Endothelial cell of umbilical vein (primary cell): ENCODE measurements around the gene CSNK1G1. TPM values are rescaled to one million over a fixed set of nuclear protein-coding genes. Genes with fewer than 3 reads are reported as not detected.

Source experiments
- BruUV-seq: library from RNA; stranded (reverse); fragments of 400-500 nt; replicated peaks from 2 replicates; lab custom pipeline; 2021; lab: Mats Ljungman, UMichigan
- CTCF ChIA-PET: fragments of 300-600, 350-600 bp; sonication (Branson Sonifier 250); formaldehyde crosslinking; loops from one replicate; lab custom pipeline; 2021; ENCODE audit warnings: antibody characterized with exemption, inconsistent platforms; lab: Charles Lee
- POLR2A ChIA-PET: fragments of 300-600, 350-600 bp; sonication (Branson Sonifier 250); formaldehyde crosslinking; loops from one replicate; lab custom pipeline; 2021; ENCODE audit warnings: antibody characterized with exemption, inconsistent platforms; lab: Charles Lee
- DNase-seq: peaks from one replicate; pipeline ENCODE4 v3.0.0-alpha.2; 2011; ENCODE audit warnings: low read depth, low spot score
- FAIRE-seq: peaks from 2 replicates; lab custom pipeline; 2011; peaks lifted over from hg19 to GRCh38; lab: Jason Lieb, UNC
- H2AFZ ChIP-seq: 2 replicates; pipeline ENCODE4 v1.6.0; 2012; ENCODE audit warnings: low read depth, low read length, control low read depth, inconsistent platforms
- H3K27ac ChIP-seq: 2 replicates; pipeline ENCODE4 v1.5.1; 2011; ENCODE audit warnings: low read depth, mild to moderate bottlenecking, control low read depth, low read length, moderate library complexity; ENCODE audit not compliant: insufficient read depth
- H3K27me3 ChIP-seq, 2 experiments: 2 replicates each; pipeline versions ENCODE4 v1.6.0 to v1.6.1; 2011; ENCODE audit warnings: low read length in 2 of 2, mixed read lengths in 1 of 2; ENCODE audit not compliant: control insufficient read depth in 2 of 2, insufficient read depth in 2 of 2
- H3K36me3 ChIP-seq, 2 experiments: 2 replicates in 1 of 2; 3 replicates in 1 of 2; pipeline ENCODE4 v1.5.1; 2011; ENCODE audit warnings: low read length in 2 of 2, mild to moderate bottlenecking in 1 of 2, moderate library complexity in 1 of 2; ENCODE audit not compliant: control insufficient read depth in 2 of 2, insufficient read depth in 2 of 2; ENCODE audit errors: extremely low read depth in 1 of 2
- H3K4me1 ChIP-seq: 3 replicates; pipeline ENCODE4 v1.5.1; 2011; ENCODE audit warnings: mild to moderate bottlenecking, low read length; ENCODE audit not compliant: control insufficient read depth, insufficient read depth; ENCODE audit errors: extremely low read depth
- H3K4me2 ChIP-seq: 2 replicates; pipeline ENCODE4 v1.6.1; 2011; ENCODE audit warnings: low read length, control low read depth, mixed read lengths; ENCODE audit not compliant: insufficient read depth
- H3K4me3 ChIP-seq, 3 experiments: fragments of 200-600 bp in 1 of 3; sonication (generic), shearing (Covaris generic) in 1 of 3; replicated peaks in 1 of 3; 2 replicates each; pipeline ENCODE4 v1.5.1; 2011 to 2016; ENCODE audit warnings: control low read depth in 3 of 3, low read length in 3 of 3, mild to moderate bottlenecking in 2 of 3, inconsistent platforms in 1 of 3, low read depth in 1 of 3, moderate library complexity in 1 of 3; ENCODE audit not compliant: insufficient read depth in 1 of 3
- H3K79me2 ChIP-seq: 2 replicates; pipeline ENCODE4 v1.6.0; 2012; ENCODE audit warnings: low read length, inconsistent platforms; ENCODE audit not compliant: control insufficient read depth, insufficient read depth
- H3K9ac ChIP-seq: replicated peaks from 2 replicates; pipeline ENCODE3; 2011; ENCODE audit warnings: low read length, control low read depth; ENCODE audit not compliant: insufficient read depth; ENCODE audit errors: extremely low read depth
- H3K9me1 ChIP-seq: replicated peaks from 3 replicates; pipeline ENCODE4 v1.6.0; 2011; ENCODE audit warnings: mild to moderate bottlenecking, low read length; ENCODE audit not compliant: control insufficient read depth, insufficient read depth; ENCODE audit errors: extremely low read depth
- H3K9me3 ChIP-seq: replicated peaks from 2 replicates; pipeline ENCODE4 v1.5.1; 2012; ENCODE audit warnings: low read length, inconsistent platforms; ENCODE audit not compliant: control insufficient read depth, insufficient read depth
- H4K20me1 ChIP-seq: replicated peaks from 2 replicates; pipeline ENCODE3; 2011; ENCODE audit warnings: mild to moderate bottlenecking, low read length; ENCODE audit not compliant: control insufficient read depth, insufficient read depth; ENCODE audit errors: extremely low read depth
- EZH2 ChIP-seq: IDR thresholded peaks from 2 replicates; pipeline ENCODE4 v1.6.1; 2012; ENCODE audit warnings: borderline replicate concordance, low read depth, mild to moderate bottlenecking, moderate library complexity, low read length, inconsistent platforms; ENCODE audit not compliant: severe bottlenecking
- GATA2 ChIP-seq: IDR thresholded peaks from 2 replicates; pipeline ENCODE4 v1.7.0; 2011; ENCODE audit warnings: low read depth, mild to moderate bottlenecking, moderate library complexity, mixed read lengths, low read length; ENCODE audit not compliant: insufficient read length, insufficient read depth
- MYC ChIP-seq: IDR thresholded peaks from one replicate; pipeline ENCODE4 v1.6.1; 2011; ENCODE audit warnings: mild to moderate bottlenecking, low read depth, low read length
- POLR2AphosphoS5 ChIP-seq: IDR thresholded peaks from 2 replicates; pipeline ENCODE4 v1.6.1; 2012; ENCODE audit warnings: low read depth, mild to moderate bottlenecking, control low read depth, low read length, moderate library complexity; ENCODE audit not compliant: insufficient read depth
- dilution Hi-C: fragments of 300-500 bp; cut with MboI; formaldehyde crosslinking; loops from one replicate; pipeline ENCODE4 v1.15.0; 2019; ENCODE audit warnings: low sequenced_read_pairs; ENCODE audit not compliant: extremely low pct_ligation_motif_present
- intact Hi-C: fragments of 100-400 bp; cut with micrococcal nuclease; formaldehyde crosslinking; loops from one replicate; pipeline ENCODE4 v1.10.0; 2022
- polyA plus RNA-seq, 4 experiments: library from polyadenylated mRNA; depleted of rRNA in 3 of 4; stranded (reverse) in 3 of 4; unstranded in 1 of 4; fragments of >200 nt; gene quantifications; 2 replicates each; pipeline versions ENCODE4 v1.2.1 to v1.2.3, GENCODE V29; 2011 to 2012; ENCODE audit warnings: missing spikeins in 1 of 4
- total RNA-seq: library from RNA; stranded (reverse); gene quantifications from 2 replicates; pipeline ENCODE4 v1.2.3, GENCODE V29; 2021
- TF ChIP-seq, protein P1 (sequence below), 2 donors: IDR thresholded peaks; 1 replicate in 1 of 2; 2 replicates in 1 of 2; pipeline ENCODE4 v1.5.1; 2011; ENCODE audit warnings: low read length in 2 of 2, mild to moderate bottlenecking in 2 of 2, moderate library complexity in 2 of 2, control low read depth in 1 of 2, inconsistent platforms in 1 of 2, low read depth in 1 of 2; ENCODE audit not compliant: insufficient read depth in 1 of 2; ENCODE audit errors: extremely low read depth in 1 of 2

The CSNK1G1 gene
- total and polyA plus RNA-seq, 2 donors (not counting 3 experiments of a cell fraction or from before 2014, with no cell fraction given), result 9.0 to 31.7 TPM

DNA sequence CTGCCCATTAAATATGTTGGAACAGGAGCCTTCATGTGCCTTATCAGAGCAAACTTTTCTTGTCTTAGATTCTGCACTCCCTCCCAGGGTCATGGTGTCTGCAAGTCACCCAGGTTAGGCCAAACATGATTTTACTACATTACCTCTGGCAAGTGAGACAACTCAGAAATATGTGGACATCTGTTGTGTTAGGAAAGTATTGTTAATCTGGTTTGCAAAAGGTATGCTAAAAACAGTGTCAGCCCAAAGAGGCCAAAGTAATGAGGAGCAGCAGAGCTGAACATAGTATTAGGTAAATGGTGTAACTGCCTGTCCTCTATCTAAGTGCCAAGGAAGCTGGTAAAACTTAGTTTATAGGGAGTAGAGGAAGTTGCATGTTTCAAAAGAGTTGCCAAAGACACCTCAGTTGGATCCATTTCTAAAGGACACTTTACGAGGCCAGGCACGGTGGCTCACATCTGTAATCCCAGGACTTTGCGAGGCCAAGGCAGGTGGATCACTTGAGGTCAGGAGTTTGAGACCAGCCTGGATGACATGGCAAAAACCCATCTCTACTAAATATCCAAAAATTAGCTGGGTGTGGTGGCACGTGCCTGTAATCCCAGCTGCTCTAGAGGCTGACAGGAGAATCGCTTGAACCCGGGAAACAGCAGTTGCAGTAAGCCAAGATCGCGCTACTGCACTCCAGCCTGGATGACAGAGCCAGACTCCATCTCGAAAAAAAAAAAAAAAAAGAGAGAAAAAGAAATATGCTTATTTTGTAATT, 170.6 kb downstream of the CSNK1G1 start:
- POLR2A ChIA-PET, result interaction anchor here (0.7 kb wide), 1 partner anchor 158 kb away, joined by 4 read pairs; no protein-coding TSS in a partner anchor
- DNase-seq (no peak), FAIRE-seq (no peak)
- no TSS peak for BruUV-seq
- Histone ChIP-seq H3K79me2 (no peaks in the 10 kb centered on the region), H3K4me1 (no peaks in the 10 kb centered on the region), H3K36me3 (peaks cover 0 to 3% of the 10 kb centered on the region in 2 experiments), H3K4me3 (no peak overlapping the region), H3K9ac (no peak overlapping the region), H3K27me3 (no peaks in the 10 kb centered on the region), H3K27ac (no peak overlapping the region), H3K9me3 (no peaks in the 10 kb centered on the region), H2AFZ (no peak overlapping the region), H4K20me1 (no peaks in the 10 kb centered on the region), H3K9me1 (no peaks in the 10 kb centered on the region), H3K4me2 (no peak overlapping the region)
- CTCF ChIA-PET, result interaction anchor here (0.5 to 1.2 kb wide), 4 partner anchors 10 to 171 kb away, joined by 3 read pairs; partner anchors contain the start of gene CSNK1G1
- no peak for TF ChIP-seq GATA2
- no peak for TF ChIP-seq MYC
- TF ChIP-seq, protein P1, sequence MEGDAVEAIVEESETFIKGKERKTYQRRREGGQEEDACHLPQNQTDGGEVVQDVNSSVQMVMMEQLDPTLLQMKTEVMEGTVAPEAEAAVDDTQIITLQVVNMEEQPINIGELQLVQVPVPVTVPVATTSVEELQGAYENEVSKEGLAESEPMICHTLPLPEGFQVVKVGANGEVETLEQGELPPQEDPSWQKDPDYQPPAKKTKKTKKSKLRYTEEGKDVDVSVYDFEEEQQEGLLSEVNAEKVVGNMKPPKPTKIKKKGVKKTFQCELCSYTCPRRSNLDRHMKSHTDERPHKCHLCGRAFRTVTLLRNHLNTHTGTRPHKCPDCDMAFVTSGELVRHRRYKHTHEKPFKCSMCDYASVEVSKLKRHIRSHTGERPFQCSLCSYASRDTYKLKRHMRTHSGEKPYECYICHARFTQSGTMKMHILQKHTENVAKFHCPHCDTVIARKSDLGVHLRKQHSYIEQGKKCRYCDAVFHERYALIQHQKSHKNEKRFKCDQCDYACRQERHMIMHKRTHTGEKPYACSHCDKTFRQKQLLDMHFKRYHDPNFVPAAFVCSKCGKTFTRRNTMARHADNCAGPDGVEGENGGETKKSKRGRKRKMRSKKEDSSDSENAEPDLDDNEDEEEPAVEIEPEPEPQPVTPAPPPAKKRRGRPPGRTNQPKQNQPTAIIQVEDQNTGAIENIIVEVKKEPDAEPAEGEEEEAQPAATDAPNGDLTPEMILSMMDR (IDR thresholded peaks at IDR 0.05; ENCODE audit: extremely low read depth in 1 of 2, insufficient read depth in 1 of 2, low read depth in 1 of 2, low read length in 2 of 2), result no peak
- TF ChIP-seq POLR2AphosphoS5, result no peak
- no peak for TF ChIP-seq EZH2
- intact Hi-C loops, result no loop called here
- dilution Hi-C loops, result no loop called here
